IMR-90 (cell line): ENCODE results near the gene HPSE. TPM values are rescaled to one million over a fixed set of nuclear protein-coding genes. Genes with fewer than 3 reads are reported as not detected.

Source experiments
- ATAC-seq: fragments of 200-7000 bp; cut with Tn5 transposase; 2 replicates; pipeline ENCODE4 v1.9.1; 2020; ENCODE audit warnings: low read depth, mild to moderate bottlenecking, moderate library complexity
- BruUV-seq: library from RNA; stranded (reverse); fragments of 400-500 nt; replicated peaks from 2 replicates; lab custom pipeline; 2021; lab: Mats Ljungman, UMichigan
- CTCF ChIA-PET: fragments of 300-600 bp; formaldehyde crosslinking; extraction: SDS; loops from one replicate; lab custom pipeline; 2021; ENCODE audit warnings: antibody characterized with exemption; lab: Yijun Ruan, JAX
- POLR2A ChIA-PET: fragments of 300-600 bp; sonication (Branson Sonifier 250); formaldehyde crosslinking; loops from one replicate; lab custom pipeline; 2022; ENCODE audit warnings: antibody characterized with exemption; ENCODE audit not compliant: unreplicated experiment; lab: Charles Lee
- DNase-seq: peaks from one replicate; pipeline ENCODE4 v3.0.0; 2013
- H2AFZ ChIP-seq: replicated peaks from 2 replicates; pipeline ENCODE3; 2013; ENCODE audit warnings: low read length, mild to moderate bottlenecking; ENCODE audit not compliant: poor library complexity
- H2AK5ac ChIP-seq: 2 replicates; pipeline ENCODE4 v1.6.1; 2013; ENCODE audit warnings: low read depth, low read length, inconsistent platforms
- H2AK9ac ChIP-seq: replicated peaks from 2 replicates; pipeline ENCODE3; 2013; ENCODE audit warnings: mild to moderate bottlenecking, low read depth, low read length, moderate library complexity; ENCODE audit not compliant: poor library complexity
- H2BK120ac ChIP-seq: 2 replicates; pipeline ENCODE4 v1.6.1; 2013; ENCODE audit warnings: low read depth, low read length, inconsistent platforms
- H2BK15ac ChIP-seq: 3 replicates; pipeline ENCODE4 v1.6.1; 2013; ENCODE audit warnings: low read depth, low read length, inconsistent platforms
- H2BK20ac ChIP-seq: 2 replicates; pipeline ENCODE4 v1.6.1; 2013; ENCODE audit warnings: low read depth, mild to moderate bottlenecking, inconsistent platforms, low read length, moderate library complexity
- H2BK5ac ChIP-seq: 2 replicates; pipeline ENCODE4 v1.6.1; 2013; ENCODE audit warnings: mild to moderate bottlenecking, low read depth, low read length, inconsistent platforms; ENCODE audit not compliant: poor library complexity, severe bottlenecking
- H3K14ac ChIP-seq: replicated peaks from 2 replicates; pipeline ENCODE4 v1.6.1; 2013; ENCODE audit warnings: low read depth, low read length, inconsistent platforms
- H3K18ac ChIP-seq: 2 replicates; pipeline ENCODE4 v1.6.1; 2013; ENCODE audit warnings: low read depth, low read length, control low read depth
- H3K23ac ChIP-seq: 2 replicates; pipeline ENCODE4 v1.6.1; 2013; ENCODE audit warnings: low read depth, low read length, inconsistent platforms
- H3K27ac ChIP-seq: 2 replicates; pipeline ENCODE4 v1.5.1; 2013; ENCODE audit warnings: mild to moderate bottlenecking, control low read depth, low read length; ENCODE audit not compliant: insufficient read depth
- H3K27me3 ChIP-seq: 2 replicates; pipeline ENCODE4 v1.6.1; 2013; ENCODE audit warnings: low read length; ENCODE audit not compliant: control insufficient read depth, insufficient read depth
- H3K36me3 ChIP-seq: 2 replicates; pipeline ENCODE4 v1.6.1; 2013; ENCODE audit warnings: low read length, mixed read lengths; ENCODE audit not compliant: control insufficient read depth, insufficient read depth
- H3K4ac ChIP-seq: 2 replicates; pipeline ENCODE4 v1.6.1; 2013; ENCODE audit warnings: low read depth, low read length, inconsistent platforms
- H3K4me1 ChIP-seq: 2 replicates; pipeline ENCODE4 v1.6.1; 2013; ENCODE audit warnings: low read length, mixed read lengths; ENCODE audit not compliant: control insufficient read depth, insufficient read depth
- H3K4me2 ChIP-seq: 2 replicates; pipeline ENCODE4 v1.6.1; 2013; ENCODE audit warnings: low read depth, mild to moderate bottlenecking, control low read depth, low read length, moderate library complexity
- H3K4me3 ChIP-seq: 2 replicates; pipeline ENCODE4 v1.5.1; 2013; ENCODE audit warnings: low read depth, mild to moderate bottlenecking, control low read depth, low read length, moderate library complexity; ENCODE audit not compliant: insufficient read depth
- H3K56ac ChIP-seq: 2 replicates; pipeline ENCODE4 v1.6.1; 2013; ENCODE audit warnings: low read length, inconsistent platforms; ENCODE audit not compliant: insufficient read depth; ENCODE audit errors: extremely low read depth
- H3K79me1 ChIP-seq, 2 experiments: 2 replicates each; pipeline ENCODE4 v1.6.1; 2013; ENCODE audit warnings: low read length in 2 of 2, inconsistent platforms in 1 of 2, low read depth in 1 of 2
- H3K9ac ChIP-seq: 2 replicates; pipeline ENCODE4 v1.6.1; 2013; ENCODE audit warnings: low read depth, low read length, control low read depth
- H3K9me1 ChIP-seq: 2 replicates; pipeline ENCODE4 v1.6.1; 2013; ENCODE audit warnings: low read length, inconsistent platforms; ENCODE audit not compliant: insufficient read depth
- H3K9me3 ChIP-seq: 2 replicates; pipeline ENCODE4 v1.6.1; 2013; ENCODE audit warnings: low read length; ENCODE audit not compliant: control insufficient read depth, insufficient read depth
- H4K20me1 ChIP-seq: 2 replicates; pipeline ENCODE4 v1.6.1; 2013; ENCODE audit warnings: low read length, inconsistent platforms; ENCODE audit not compliant: insufficient read depth
- H4K5ac ChIP-seq: 2 replicates; pipeline ENCODE4 v1.6.1; 2013; ENCODE audit warnings: mild to moderate bottlenecking, low read depth, low read length, control low read depth
- H4K8ac ChIP-seq, 2 experiments: 2 replicates each; pipeline ENCODE4 v1.6.1; 2013; ENCODE audit warnings: low read depth in 2 of 2, low read length in 2 of 2, control low read depth in 1 of 2, inconsistent platforms in 1 of 2
- H4K91ac ChIP-seq: 2 replicates; pipeline ENCODE4 v1.6.1; 2013; ENCODE audit warnings: low read depth, low read length, inconsistent platforms; ENCODE audit not compliant: insufficient read depth
- CTCF ChIP-seq: conservative IDR thresholded peaks from 2 replicates; pipeline ENCODE4 v1.5.1; 2012; ENCODE audit warnings: mild to moderate bottlenecking, low read depth, low read length, improper control_type of control experiment
- WGBS, 2 experiments: methylation state at CpG; one replicate each; pipeline versions ENCODE4 v1.1.5 to v1.1.7; 2013; ENCODE audit warnings: missing lambda C conversion rate in 2 of 2; ENCODE audit not compliant: insufficient read length in 1 of 2; ENCODE audit errors: extremely low coverage in 2 of 2; 5-methylcytosine and 5-hydroxymethylcytosine counted together
- dilution Hi-C: fragments of 300-500 bp; cut with HindIII; formaldehyde crosslinking; loops from one replicate; pipeline ENCODE4 v1.14.3; 2018; ENCODE audit warnings: low sequenced_read_pairs; ENCODE audit not compliant: unreplicated experiment
- in situ Hi-C: fragments of 300-500 bp; cut with MboI; formaldehyde crosslinking; loops from 3 replicates; pipeline ENCODE4 v1.14.3; 2019; ENCODE audit warnings: low sequenced_read_pairs, inconsistent platforms, mixed read lengths
- intact Hi-C: fragments of 100-400 bp; cut with micrococcal nuclease; formaldehyde crosslinking; loops from 2 replicates; pipeline ENCODE4 v1.10.0; 2022
- polyA plus RNA-seq, 3 experiments: library from polyadenylated mRNA; depleted of rRNA; stranded (reverse); fragments of >200 nt; gene quantifications; 2 replicates each; pipeline ENCODE4 v1.2.3, GENCODE V29; 2012; ENCODE audit warnings: low replicate concordance in 1 of 3
- total RNA-seq: library from RNA; depleted of rRNA; stranded (reverse); fragments of >200 nt; gene quantifications from 2 replicates; pipeline ENCODE4 v1.2.3, GENCODE V29; 2012

The HPSE gene
- total and polyA plus RNA-seq, 2 of the 4 experiments (the other 2 are of a cell fraction), result under 0.01 to 0.09 TPM

- Histone ChIP-seq H3K9ac (no peak overlapping the region), H3K9me3 (no peaks in the 10 kb centered on the region), H3K4me1 (no peaks in the 10 kb centered on the region), H4K20me1 (no peaks in the 10 kb centered on the region), H3K14ac (no peak overlapping the region), H4K5ac (no peak overlapping the region), H3K4me3 (no peak overlapping the region), H3K23ac (no peak overlapping the region), H3K4ac (no peak overlapping the region), H3K56ac (no peak overlapping the region), H3K36me3 (no peaks in the 10 kb centered on the region), H3K27me3 (peaks cover 15% of the 10 kb centered on the region), H4K91ac (no peak overlapping the region), H2BK120ac (no peak overlapping the region), H4K8ac (no peak overlapping the region), H3K4me2 (no peak overlapping the region), H3K18ac (no peak overlapping the region), H2AK9ac (no peak overlapping the region), H2BK5ac (no peak overlapping the region), H2BK20ac (no peak overlapping the region), H2AFZ (no peak overlapping the region), H2BK15ac (no peak overlapping the region), H2AK5ac (no peak overlapping the region), H3K27ac (no peak overlapping the region), H3K9me1 (no peaks in the 10 kb centered on the region), H3K79me1 (no peaks in the 10 kb centered on the region)
- in situ Hi-C loops, result no loop called here
- no TSS peak for BruUV-seq
- WGBS, 2 experiments, result no CpG with 5 or more reads among the region's 2 CpGs
- TF ChIP-seq CTCF, result no peak
- dilution Hi-C loops, result no loop called here
- ATAC-seq (no peak), DNase-seq (no peak)
- CTCF ChIA-PET, result no interaction called here
- POLR2A ChIA-PET, result no interaction called here
- intact Hi-C loops, result no loop called here
These were observed 29.5 kb downstream of the HPSE start for GRCh38 chr4:83305187-83305586.
